A549 (cell line): Measurements from ENCODE around the gene PLEKHA8. TPM values are rescaled to one million over a fixed set of nuclear protein-coding genes. Genes with fewer than 3 reads are reported as not detected.

Experiments
- ATAC-seq, 2 experiments: fragments of 200-7000 bp in 1 of 2; fragments of >200 bp in 1 of 2; cut with Nextera tagmentation in 1 of 2; cut with Tn5 transposase in 1 of 2; 3 replicates each; pipeline versions ENCODE4 v1.8.0 to v1.9.1; 2018 to 2020; ENCODE audit warnings: mild to moderate bottlenecking in 1 of 2, moderate library complexity in 1 of 2
- CTCF ChIA-PET: fragments of 300-600 bp; sonication (Branson Sonifier 250); formaldehyde crosslinking; extraction: SDS; loops from one replicate; lab custom pipeline; 2021; ENCODE audit warnings: antibody characterized with exemption, inconsistent platforms; lab: Yijun Ruan, JAX
- POLR2A ChIA-PET: fragments of 350-600 bp; formaldehyde crosslinking; extraction: SDS; loops from one replicate; lab custom pipeline; 2021; ENCODE audit warnings: antibody characterized with exemption, inconsistent platforms; lab: Yijun Ruan, JAX
- DNase-seq, 2 experiments: peaks; one replicate each; pipeline versions ENCODE4 v3.0.0 to v3.0.0-alpha.2; 2011 to 2016; ENCODE audit warnings: low read depth in 1 of 2, low spot score in 1 of 2
- FAIRE-seq: peaks from 2 replicates; lab custom pipeline; 2011; peaks lifted over from hg19 to GRCh38; lab: Jason Lieb, UNC
- H3K27ac ChIP-seq, 2 experiments: fragments of >200 bp; sonication (Bioruptor Twin); formaldehyde crosslinking; 3 replicates each; pipeline ENCODE4 v1.5.1; 2016 to 2017
- H3K4me1 ChIP-seq: fragments of >200 bp; sonication (Bioruptor Twin); formaldehyde crosslinking; 3 replicates; pipeline ENCODE4 v1.6.1; 2016
- H3K4me2 ChIP-seq: fragments of >200 bp; sonication (Bioruptor Twin); formaldehyde crosslinking; 3 replicates; pipeline ENCODE4 v1.6.1; 2016
- H3K4me3 ChIP-seq: fragments of >200 bp; sonication (Bioruptor Twin); formaldehyde crosslinking; 3 replicates; pipeline ENCODE4 v1.5.1; 2016
- H3K9me3 ChIP-seq: fragments of >200 bp; sonication (Bioruptor Twin); formaldehyde crosslinking; 3 replicates; pipeline ENCODE4 v1.6.1; 2016
- BHLHE40 ChIP-seq: IDR thresholded peaks from 2 replicates; pipeline ENCODE4 v1.6.1; 2012; ENCODE audit warnings: low read depth, low read length, inconsistent platforms
- CBX2 ChIP-seq: fragments of 200-600 bp; sonication (generic); IDR thresholded peaks from 2 replicates; pipeline ENCODE4 v1.6.1; 2016; ENCODE audit warnings: low read depth, mild to moderate bottlenecking, borderline replicate concordance
- CBX8 ChIP-seq: fragments of 200-600 bp; sonication (generic); IDR thresholded peaks from 2 replicates; pipeline ENCODE4 v1.6.1; 2016
- CEBPB ChIP-seq, 2 experiments: fragments of >200 bp in 1 of 2; sonication (Bioruptor Twin) in 1 of 2; formaldehyde crosslinking in 1 of 2; IDR thresholded peaks; 2 replicates each; pipeline ENCODE4 v1.6.1; 2012 to 2016
- CHD2 ChIP-seq: fragments of 150-350 bp; IDR thresholded peaks from 2 replicates; pipeline ENCODE4 v1.6.1; 2014; ENCODE audit warnings: low read length; ENCODE audit not compliant: partially characterized antibody
- EHF ChIP-seq: fragments of 250-450 bp; sonication (Bioruptor Pico); IDR thresholded peaks from 2 replicates; pipeline ENCODE4 v1.5.0; 2020; ENCODE audit warnings: mild to moderate bottlenecking
- EHMT2 ChIP-seq: fragments of 200-600 bp; sonication (generic); IDR thresholded peaks from 2 replicates; pipeline ENCODE4 v1.6.1; 2016; ENCODE audit warnings: antibody characterized with exemption, low read depth, mild to moderate bottlenecking, moderate library complexity
- ESRRA ChIP-seq: fragments of 150-350 bp; IDR thresholded peaks from 2 replicates; pipeline ENCODE4 v1.6.1; 2014; ENCODE audit warnings: mild to moderate bottlenecking, low read length, borderline replicate concordance
- FOSB ChIP-seq: fragments of 250-450 bp; sonication (Bioruptor Pico); IDR thresholded peaks from 2 replicates; pipeline ENCODE4 v1.5.0; 2020; ENCODE audit warnings: mild to moderate bottlenecking, moderate library complexity
- HOXB13 ChIP-seq: fragments of 250-450 bp; sonication (Bioruptor Pico); IDR thresholded peaks from 2 replicates; pipeline ENCODE4 v1.5.0; 2020; ENCODE audit warnings: low read depth, mild to moderate bottlenecking, moderate library complexity
- JUN ChIP-seq, 2 experiments: fragments of >200 bp; sonication (Bioruptor Twin); formaldehyde crosslinking; IDR thresholded peaks; 2 replicates in 1 of 2; 3 replicates in 1 of 2; pipeline ENCODE4 v1.6.1; 2016 to 2017
- KDM1A ChIP-seq: fragments of 200-600 bp; sonication (generic); IDR thresholded peaks from 2 replicates; pipeline ENCODE4 v1.6.1; 2016; ENCODE audit warnings: low read depth, mild to moderate bottlenecking
- MAX ChIP-seq: IDR thresholded peaks from 2 replicates; pipeline ENCODE4 v1.6.1; 2012
- MAZ ChIP-seq: fragments of 150-350 bp; IDR thresholded peaks from 2 replicates; pipeline ENCODE4 v1.6.1; 2014; ENCODE audit warnings: antibody characterized with exemption, low read depth, low read length, borderline replicate concordance
- NFE2L2 ChIP-seq: fragments of 150-350 bp; conservative IDR thresholded peaks from 2 replicates; pipeline ENCODE4 v1.6.1; 2014; ENCODE audit warnings: low read length
- NPAS2 ChIP-seq: fragments of 250-450 bp; sonication (Bioruptor Pico); IDR thresholded peaks from 2 replicates; pipeline ENCODE4 v1.8.0; 2022; ENCODE audit warnings: mild to moderate bottlenecking, moderate library complexity, borderline replicate concordance
- NR3C1 ChIP-seq: fragments of >200 bp; sonication (Bioruptor Twin); formaldehyde crosslinking; IDR thresholded peaks from 3 replicates; pipeline ENCODE4 v1.6.1; 2017
- PBX3 ChIP-seq: IDR thresholded peaks from 2 replicates; pipeline ENCODE4 v1.6.1; 2012
- PHF8 ChIP-seq: fragments of 200-600 bp; sonication (generic); IDR thresholded peaks from 2 replicates; pipeline ENCODE4 v1.6.1; 2016; ENCODE audit warnings: low read depth, mild to moderate bottlenecking, antibody characterized with exemption, moderate library complexity, borderline replicate concordance
- POLR2A ChIP-seq: IDR thresholded peaks from 2 replicates; pipeline ENCODE4 v1.6.1; 2012; ENCODE audit warnings: mild to moderate bottlenecking, low read length
- POLR2AphosphoS2 ChIP-seq: conservative IDR thresholded peaks from 2 replicates; pipeline ENCODE4 v1.6.1; 2012; ENCODE audit warnings: low read length, improper control_type of control experiment, inconsistent platforms
- RAD21 ChIP-seq, 2 experiments: fragments of >200 bp in 1 of 2; sonication (Bioruptor Twin) in 1 of 2; formaldehyde crosslinking in 1 of 2; IDR thresholded peaks in 1 of 2; conservative IDR thresholded peaks in 1 of 2; 2 replicates in 1 of 2; 3 replicates in 1 of 2; pipeline ENCODE4 v1.6.1; 2012 to 2018; ENCODE audit warnings: inconsistent platforms in 1 of 2
- RARB ChIP-seq: fragments of 250-450 bp; sonication (Bioruptor Pico); IDR thresholded peaks from 2 replicates; pipeline ENCODE4 v1.8.0; 2021; ENCODE audit warnings: mild to moderate bottlenecking, moderate library complexity
- RCOR1 ChIP-seq: fragments of 150-350 bp; IDR thresholded peaks from 2 replicates; pipeline ENCODE4 v1.6.1; 2014; ENCODE audit warnings: antibody characterized with exemption, low read length, low read depth
- REST ChIP-seq: fragments of 200-600 bp; sonication (generic); IDR thresholded peaks from 2 replicates; pipeline ENCODE4 v1.6.1; 2016; ENCODE audit warnings: antibody characterized with exemption, mild to moderate bottlenecking, moderate library complexity
- RNF2 ChIP-seq: fragments of 200-600 bp; sonication (generic); IDR thresholded peaks from 2 replicates; pipeline ENCODE4 v1.6.1; 2016; ENCODE audit warnings: low read depth, mild to moderate bottlenecking, antibody characterized with exemption, moderate library complexity, borderline replicate concordance
- SMC3 ChIP-seq: fragments of >200 bp; sonication (Bioruptor Twin); formaldehyde crosslinking; IDR thresholded peaks from 3 replicates; pipeline ENCODE4 v1.6.1; 2018; ENCODE audit warnings: inconsistent platforms
- TFCP2L1 ChIP-seq: fragments of 250-450 bp; sonication (Bioruptor Pico); IDR thresholded peaks from 2 replicates; pipeline ENCODE4 v1.5.0; 2021; ENCODE audit warnings: mild to moderate bottlenecking
- USF2 ChIP-seq: fragments of 450-650 bp; IDR thresholded peaks from 2 replicates; pipeline ENCODE4 v1.6.1; 2014; ENCODE audit warnings: antibody characterized with exemption
- ZC3H11A ChIP-seq: fragments of 450-650 bp; IDR thresholded peaks from 2 replicates; pipeline ENCODE4 v1.6.1; 2014; ENCODE audit warnings: antibody characterized with exemption, mild to moderate bottlenecking
- ZFP36 ChIP-seq: fragments of 450-650 bp; IDR thresholded peaks from 2 replicates; pipeline ENCODE4 v1.6.1; 2014; ENCODE audit warnings: borderline replicate concordance; ENCODE audit not compliant: partially characterized antibody
- WGBS: methylation state at CpG from one replicate; pipeline ENCODE4 v1.1.6; 2017; ENCODE audit errors: missing lambda C conversion rate; 5-methylcytosine and 5-hydroxymethylcytosine counted together
- polyA plus RNA-seq, 4 experiments: library from polyadenylated mRNA; depleted of rRNA in 3 of 4; stranded (reverse); fragments of >200 nt; fragmentation: RNase III in 1 of 4; extraction: RNeasy Plus Mini Kit Qiagen cat#74134 plus additional on column Dnase treatment in 1 of 4; gene quantifications; 2 replicates in 3 of 4; 3 replicates in 1 of 4; pipeline ENCODE4 v1.2.3, GENCODE V29; 2011 to 2017

Gene PLEKHA8
- polyA plus RNA-seq, 2 of the 4 experiments (the other 2 are of a cell fraction) = 5.9 to 10.9 TPM

GRCh38 chr7:30166841-30167235 is 138.6 kb downstream of the PLEKHA8 start:
- 56% methylated on average over 5 of the region's 5 CpGs for WGBS
- ChIA-PET POLR2A (no interaction called here), CTCF (interaction anchor here (0.6 to 1.8 kb wide), 7 partner anchors 11 to 398 kb away, joined by 3 to 7 read pairs (median 4); no protein-coding TSS in a partner anchor)
- no peaks in the 10 kb centered on the region for H3K9me3 ChIP-seq
- H3K4me3 ChIP-seq = no peak overlapping the region
- no peak overlapping the region for H3K27ac ChIP-seq
- FAIRE-seq = no peak
- peaks cover 32% of the 10 kb centered on the region for H3K4me1 ChIP-seq
- ATAC-seq = no peak
- DNase-seq = no peak
- TF ChIP-seq EHMT2 (no peak), HOXB13 (no peak), CHD2 (no peak), RAD21 (conservative IDR thresholded peaks at IDR 0.05 in 1 of 2, IDR thresholded peaks at IDR 0.05 in 1 of 2) (no peak), NFE2L2 (no peak), PHF8 (no peak), EHF (CRISPR knock-in tag) (no peak), JUN (IDR thresholded peaks at IDR 0.05) (no peak), SMC3 (no peak), CEBPB (IDR thresholded peaks at IDR 0.05) (no peak), FOSB (CRISPR knock-in tag) (no peak), MAX (no peak), ZFP36 (no peak), POLR2AphosphoS2 (no peak), CBX8 (no peak), USF2 (no peak), NR3C1 (no peak), KDM1A (no peak), CBX2 (no peak), MAZ (no peak)
- H3K4me2 ChIP-seq = no peak overlapping the region

GRCh38 chr7:30167901-30168300 is 139.7 kb downstream of the PLEKHA8 start:
- ChIA-PET CTCF (no interaction called here), POLR2A (no interaction called here)
- Histone ChIP-seq H3K4me1 (peaks cover 33% of the 10 kb centered on the region), H3K9me3 (no peaks in the 10 kb centered on the region), H3K27ac (no peak overlapping the region), H3K4me3 (no peak overlapping the region), H3K4me2 (no peak overlapping the region)
- ATAC-seq (no peak), DNase-seq (no peak), FAIRE-seq (no peak)
- 80% methylated on average over 6 of the region's 6 CpGs for WGBS
- TF ChIP-seq RCOR1 (no peak), RARB (CRISPR knock-in tag) (no peak), EHMT2 (no peak), CBX8 (no peak), PBX3 (no peak), ESRRA (no peak), NPAS2 (no peak), POLR2A (no peak), TFCP2L1 (CRISPR knock-in tag) (no peak), RNF2 (no peak), BHLHE40 (no peak), ZC3H11A (no peak), REST (no peak), MAX (no peak), SMC3 (no peak)
